GM12801 (cell line): Measurements from ENCODE around the gene ISL1.

Experiments used
- CTCF ChIP-seq: IDR thresholded peaks from one replicate; pipeline ENCODE4 v1.5.1; 2011; ENCODE audit warnings: control low read depth; ENCODE audit not compliant: insufficient read length; ENCODE audit errors: extremely low read depth

ISL1 gene

GRCh38 chr5:51381761-51382474 lies 1.3 kb upstream of the ISL1 start:
- no peak for TF ChIP-seq CTCF

- TF ChIP-seq CTCF, result no peak
These were observed 622 bp upstream of the ISL1 start for GRCh38 chr5:51382521-51383130.

- no peak for TF ChIP-seq CTCF
These were observed 1.1 kb downstream of the ISL1 start for GRCh38 chr5:51384281-51384840.

GRCh38 chr5:51385216-51385615 lies 2.0 kb downstream of the ISL1 start:
- no peak for TF ChIP-seq CTCF

GRCh38 chr5:51386916-51387883 lies 4.0 kb downstream of the ISL1 start:
- no peak for TF ChIP-seq CTCF

- no peak for TF ChIP-seq CTCF
These were observed 4.6 kb downstream of the ISL1 start for GRCh38 chr5:51387884-51388275.
